MM.1S (cell line): Measurements from ENCODE around the gene PSTPIP2.

Experiments used
- DNase-seq: peaks from one replicate; pipeline ENCODE4 v3.0.0-alpha.2; 2015
- H2AFZ ChIP-seq: fragments of 300-600 bp; sonication (generic); 2 replicates; pipeline ENCODE4 v1.6.0; 2016; ENCODE audit warnings: antibody characterized with exemption, low read length
- H3F3A ChIP-seq: fragments of 300-600 bp; sonication (generic); 2 replicates; pipeline ENCODE4 v1.6.1; 2016; ENCODE audit warnings: mild to moderate bottlenecking, antibody characterized with exemption, low read length, moderate library complexity, mixed read lengths; ENCODE audit not compliant: insufficient read depth
- H3K27ac ChIP-seq: fragments of 300-600 bp; sonication (generic); 2 replicates; pipeline ENCODE4 v1.5.1; 2016; ENCODE audit warnings: mild to moderate bottlenecking, low read length
- H3K27me3 ChIP-seq: fragments of 300-600 bp; sonication (generic); replicated peaks from 2 replicates; pipeline ENCODE4 v1.6.0; 2016; ENCODE audit warnings: low read length; ENCODE audit not compliant: insufficient read depth
- H3K36me3 ChIP-seq: fragments of 300-600 bp; sonication (generic); replicated peaks from 2 replicates; pipeline ENCODE4 v1.6.1; 2016; ENCODE audit warnings: mild to moderate bottlenecking, low read length, mixed read lengths; ENCODE audit not compliant: insufficient read depth
- H3K4me1 ChIP-seq: fragments of 300-600 bp; sonication (generic); 2 replicates; pipeline ENCODE4 v1.6.1; 2016; ENCODE audit warnings: low read length, mixed read lengths
- H3K4me2 ChIP-seq: fragments of 300-600 bp; sonication (generic); 2 replicates; pipeline ENCODE4 v1.6.0; 2016; ENCODE audit warnings: low read depth, low read length
- H3K4me3 ChIP-seq: fragments of 300-600 bp; sonication (generic); 2 replicates; pipeline ENCODE4 v1.5.1; 2016; ENCODE audit warnings: low read length, mixed read lengths
- H3K79me2 ChIP-seq: fragments of 300-600 bp; sonication (generic); 2 replicates; pipeline ENCODE4 v1.6.1; 2016; ENCODE audit warnings: mixed run types, low read length, mixed read lengths
- H3K9ac ChIP-seq: fragments of 300-600 bp; sonication (generic); 2 replicates; pipeline ENCODE4 v1.6.1; 2016; ENCODE audit warnings: low read length, mixed read lengths
- H3K9me2 ChIP-seq: fragments of 300-600 bp; sonication (generic); replicated peaks from 2 replicates; pipeline ENCODE4 v1.6.1; 2016; ENCODE audit warnings: mild to moderate bottlenecking, low read length, mixed read lengths; ENCODE audit not compliant: insufficient read depth
- H3K9me3 ChIP-seq: fragments of 300-600 bp; sonication (generic); replicated peaks from 2 replicates; pipeline ENCODE4 v1.6.1; 2016; ENCODE audit warnings: mild to moderate bottlenecking, low read length, mixed read lengths; ENCODE audit not compliant: insufficient read depth
- H4K20me1 ChIP-seq: fragments of 300-600 bp; sonication (generic); 2 replicates; pipeline ENCODE4 v1.6.1; 2016; ENCODE audit warnings: mild to moderate bottlenecking, low read length, moderate library complexity, mixed read lengths; ENCODE audit not compliant: insufficient read depth
- EZH2 ChIP-seq: fragments of 300-600 bp; sonication (generic); optimal IDR thresholded peaks from 2 replicates; pipeline ENCODE3; 2017; ENCODE audit warnings: low read depth, mild to moderate bottlenecking, antibody characterized with exemption, low read length, mixed read lengths
- EZH2phosphoT487 ChIP-seq: fragments of 300-600 bp; sonication (generic); IDR thresholded peaks from 2 replicates; pipeline ENCODE4 v1.6.1; 2018; ENCODE audit warnings: antibody characterized with exemption, low read length
- TF ChIP-seq, protein P1 (sequence below): fragments of 300-600 bp; sonication (generic); IDR thresholded peaks from 2 replicates; pipeline ENCODE4 v1.5.1; 2016; ENCODE audit warnings: antibody characterized with exemption, low read length, mixed read lengths

PSTPIP2 gene

DNA sequence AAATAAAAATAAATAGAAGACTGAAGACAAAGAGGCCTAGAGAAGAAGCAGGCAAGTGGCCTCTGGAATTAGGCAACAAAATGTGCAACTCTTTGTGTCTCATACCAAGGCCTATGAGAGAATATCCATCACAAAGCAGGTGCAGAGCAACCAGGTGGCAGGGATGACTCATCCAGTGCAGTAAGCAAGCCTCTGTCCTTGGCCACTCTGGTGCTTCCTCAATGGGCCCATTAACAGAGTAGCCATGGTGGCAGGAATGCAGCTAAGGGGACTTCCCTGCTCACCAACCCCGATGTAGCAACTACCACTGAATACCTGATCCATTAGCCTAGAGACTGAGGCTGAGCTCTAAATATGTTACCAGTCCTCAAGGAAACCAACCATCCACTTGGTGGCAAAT lies 94.0 kb downstream of the PSTPIP2 start:
- no peak overlapping the region for H3K9ac ChIP-seq
- DNase-seq: no peak

DNA sequence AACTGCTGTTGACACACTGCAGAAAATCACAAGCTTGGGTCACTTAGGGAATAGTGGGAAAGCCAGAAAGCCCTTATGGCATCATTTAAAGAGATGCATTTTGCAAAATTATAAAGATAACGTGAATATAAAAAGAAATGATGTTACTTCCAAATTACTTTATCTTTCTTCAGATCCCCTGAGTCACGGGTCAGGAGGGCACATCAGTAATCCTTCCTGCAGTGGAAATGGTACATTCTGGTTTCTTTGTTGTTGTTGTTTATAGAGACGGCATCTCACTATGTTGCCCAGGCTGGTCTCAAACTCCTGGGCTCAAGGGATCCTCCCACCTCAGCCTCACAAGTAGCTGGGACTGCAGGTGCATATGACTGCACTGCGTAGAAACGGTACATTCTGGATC lies 95.1 kb downstream of the PSTPIP2 start:
- no peak overlapping the region for H3K27ac ChIP-seq
- no peaks in the 10 kb centered on the region for H3K36me3 ChIP-seq
- H3K4me1 ChIP-seq: 0 out of 2 replicates have a peak, but pooled peaks cover 3% of the 10 kb centered on the region
- H3K79me2 ChIP-seq: no peaks in the 10 kb centered on the region
- H4K20me1 ChIP-seq: no peaks in the 10 kb centered on the region
- H3F3A ChIP-seq: no peaks in the 10 kb centered on the region
- no peak for DNase-seq
- H3K4me3 ChIP-seq: no peak overlapping the region
- TF ChIP-seq EZH2phosphoT487 (no peak), EZH2 (no peak)
- TF ChIP-seq, protein P1, sequence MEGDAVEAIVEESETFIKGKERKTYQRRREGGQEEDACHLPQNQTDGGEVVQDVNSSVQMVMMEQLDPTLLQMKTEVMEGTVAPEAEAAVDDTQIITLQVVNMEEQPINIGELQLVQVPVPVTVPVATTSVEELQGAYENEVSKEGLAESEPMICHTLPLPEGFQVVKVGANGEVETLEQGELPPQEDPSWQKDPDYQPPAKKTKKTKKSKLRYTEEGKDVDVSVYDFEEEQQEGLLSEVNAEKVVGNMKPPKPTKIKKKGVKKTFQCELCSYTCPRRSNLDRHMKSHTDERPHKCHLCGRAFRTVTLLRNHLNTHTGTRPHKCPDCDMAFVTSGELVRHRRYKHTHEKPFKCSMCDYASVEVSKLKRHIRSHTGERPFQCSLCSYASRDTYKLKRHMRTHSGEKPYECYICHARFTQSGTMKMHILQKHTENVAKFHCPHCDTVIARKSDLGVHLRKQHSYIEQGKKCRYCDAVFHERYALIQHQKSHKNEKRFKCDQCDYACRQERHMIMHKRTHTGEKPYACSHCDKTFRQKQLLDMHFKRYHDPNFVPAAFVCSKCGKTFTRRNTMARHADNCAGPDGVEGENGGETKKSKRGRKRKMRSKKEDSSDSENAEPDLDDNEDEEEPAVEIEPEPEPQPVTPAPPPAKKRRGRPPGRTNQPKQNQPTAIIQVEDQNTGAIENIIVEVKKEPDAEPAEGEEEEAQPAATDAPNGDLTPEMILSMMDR: no peak
- H3K9me3 ChIP-seq: no peaks in the 10 kb centered on the region
- H2AFZ ChIP-seq: no peak overlapping the region
- no peaks in the 10 kb centered on the region for H3K9me2 ChIP-seq
- no peak overlapping the region for H3K4me2 ChIP-seq
- H3K9ac ChIP-seq: no peak overlapping the region
- H3K27me3 ChIP-seq: no peaks in the 10 kb centered on the region

More for the DNA sequence above, 94.0 kb downstream of the PSTPIP2 start:
- no peaks in the 10 kb centered on the region for H3K36me3 ChIP-seq
- no peaks in the 10 kb centered on the region for H4K20me1 ChIP-seq
- H3K9me2 ChIP-seq: no peaks in the 10 kb centered on the region
- H3K4me2 ChIP-seq: no peak overlapping the region
- 0 out of 2 replicates have a peak, but pooled peaks cover 3% of the 10 kb centered on the region for H3K4me1 ChIP-seq
- H3F3A ChIP-seq: no peaks in the 10 kb centered on the region
- no peaks in the 10 kb centered on the region for H3K79me2 ChIP-seq
- no peak overlapping the region for H3K27ac ChIP-seq
- H3K4me3 ChIP-seq: no peak overlapping the region
- no peak overlapping the region for H2AFZ ChIP-seq
- no peaks in the 10 kb centered on the region for H3K27me3 ChIP-seq
- H3K9me3 ChIP-seq: no peaks in the 10 kb centered on the region
- TF ChIP-seq EZH2: no peak
- TF ChIP-seq EZH2phosphoT487: no peak
- TF ChIP-seq, protein P1: no peak

GRCh38 chr18:45976566-45976965 lies 95.5 kb downstream of the PSTPIP2 start:
- H3K36me3 ChIP-seq: no peaks in the 10 kb centered on the region
- H3K4me2 ChIP-seq: no peak overlapping the region
- 0 out of 2 replicates have a peak, but pooled peaks cover 3% of the 10 kb centered on the region for H3K4me1 ChIP-seq
- no peaks in the 10 kb centered on the region for H3K9me3 ChIP-seq
- DNase-seq: no peak
- no peaks in the 10 kb centered on the region for H3K9me2 ChIP-seq
- no peaks in the 10 kb centered on the region for H3K27me3 ChIP-seq
- no peak overlapping the region for H3K9ac ChIP-seq
- no peak overlapping the region for H3K27ac ChIP-seq
- TF ChIP-seq EZH2phosphoT487 (no peak), EZH2 (no peak)
- TF ChIP-seq, protein P1: no peak
- H3F3A ChIP-seq: no peaks in the 10 kb centered on the region
- H3K79me2 ChIP-seq: no peaks in the 10 kb centered on the region
- H3K4me3 ChIP-seq: no peak overlapping the region
- no peak overlapping the region for H2AFZ ChIP-seq
- H4K20me1 ChIP-seq: no peaks in the 10 kb centered on the region
